Glutamatergic neuron (in vitro differentiated cells): ENCODE data around the gene CLRN3. TPM values are rescaled to one million over a fixed set of nuclear protein-coding genes. Genes with fewer than 3 reads are reported as not detected.

Experiments used
- DNase-seq: peaks from one replicate; pipeline ENCODE4 v3.0.0; 2022
- H3K27ac Mint-ChIP-seq: one replicate; pipeline ENCODE4 v1.8.0; 2020; ENCODE audit warnings: mild to moderate bottlenecking, mixed read lengths, inconsistent platforms; ENCODE audit not compliant: unreplicated experiment
- H3K27me3 Mint-ChIP-seq: one replicate; pipeline ENCODE4 v1.8.0; 2020; ENCODE audit warnings: mild to moderate bottlenecking, moderate library complexity, mixed read lengths, inconsistent platforms; ENCODE audit not compliant: unreplicated experiment
- H3K36me3 Mint-ChIP-seq: one replicate; pipeline ENCODE4 v1.8.0; 2020; ENCODE audit warnings: mild to moderate bottlenecking, mixed read lengths, inconsistent platforms; ENCODE audit not compliant: unreplicated experiment
- H3K4me1 Mint-ChIP-seq: one replicate; pipeline ENCODE4 v1.8.0; 2020; ENCODE audit warnings: mild to moderate bottlenecking, low read depth, mixed read lengths, inconsistent platforms; ENCODE audit not compliant: unreplicated experiment
- H3K4me3 Mint-ChIP-seq: one replicate; pipeline ENCODE4 v1.8.0; 2020; ENCODE audit warnings: mild to moderate bottlenecking, mixed read lengths, inconsistent platforms; ENCODE audit not compliant: unreplicated experiment
- H3K9me3 Mint-ChIP-seq: one replicate; pipeline ENCODE4 v1.8.0; 2020; ENCODE audit warnings: mild to moderate bottlenecking, moderate library complexity, mixed read lengths, inconsistent platforms; ENCODE audit not compliant: unreplicated experiment
- CTCF ChIP-seq: fragments of 200-600 bp; sonication (generic); IDR thresholded peaks from one replicate; pipeline ENCODE4 v1.5.0; 2021; ENCODE audit not compliant: partially characterized antibody, unreplicated experiment
- total RNA-seq: library from RNA; stranded (reverse); fragmentation: NEBNext Ultra II Directional; extraction: Animal tissue kit (Norgen Biotek cat#: 25700); gene quantifications from one replicate; pipeline ENCODE4 v1.2.1, GENCODE V29; 2021; ENCODE audit not compliant: unreplicated experiment

The CLRN3 gene
- total RNA-seq, 1 donor from 2014 or later = not detected

- Mint-ChIP-seq H3K27me3 (peaks cover 1% of the 10 kb centered on the region), H3K4me1 (no peaks in the 10 kb centered on the region), H3K9me3 (peaks cover 3% of the 10 kb centered on the region), H3K27ac (no peak overlapping the region), H3K4me3 (no peak overlapping the region), H3K36me3 (no peaks in the 10 kb centered on the region)
- no peak for TF ChIP-seq CTCF
- DNase-seq = no peak
These were observed 29.0 kb upstream of the CLRN3 start for GRCh38 chr10:127921753-127922145.

GRCh38 chr10:127921075-127921752 is 28.5 kb upstream of the CLRN3 start:
- no peak for DNase-seq

GRCh38 chr10:127920306-127921074 is 27.7 kb upstream of the CLRN3 start:
- DNase-seq = no peak
- no peak for TF ChIP-seq CTCF
- Mint-ChIP-seq H3K27me3 (no peaks in the 10 kb centered on the region), H3K9me3 (peaks cover 1% of the 10 kb centered on the region), H3K36me3 (no peaks in the 10 kb centered on the region), H3K4me3 (no peak overlapping the region), H3K27ac (no peak overlapping the region), H3K4me1 (no peaks in the 10 kb centered on the region)

More at GRCh38 chr10:127921075-127921752, 28.5 kb upstream of the CLRN3 start:
- no peak overlapping the region for H3K4me3 Mint-ChIP-seq
- TF ChIP-seq CTCF = no peak
- H3K27ac Mint-ChIP-seq = no peak overlapping the region
- no peaks in the 10 kb centered on the region for H3K4me1 Mint-ChIP-seq
- no peaks in the 10 kb centered on the region for H3K27me3 Mint-ChIP-seq
- H3K36me3 Mint-ChIP-seq = no peaks in the 10 kb centered on the region
- peaks cover 1% of the 10 kb centered on the region for H3K9me3 Mint-ChIP-seq

- Mint-ChIP-seq H3K27me3 (no peaks in the 10 kb centered on the region), H3K4me1 (no peaks in the 10 kb centered on the region), H3K27ac (no peak overlapping the region), H3K9me3 (peaks cover 1% of the 10 kb centered on the region), H3K36me3 (no peaks in the 10 kb centered on the region), H3K4me3 (no peak overlapping the region)
- DNase-seq = no peak
- no peak for TF ChIP-seq CTCF
These were observed 26.9 kb upstream of the CLRN3 start for GRCh38 chr10:127919418-127920271.
